SK-N-SH (cell line): ENCODE measurements around the gene PLD1. TPM values are rescaled to one million over a fixed set of nuclear protein-coding genes. Genes with fewer than 3 reads are reported as not detected.

Source experiments
- CTCF ChIA-PET: fragments of 300-600, 350-600 bp; formaldehyde crosslinking; extraction: SDS; loops from one replicate; lab custom pipeline; 2021; lab: Yijun Ruan, JAX
- POLR2A ChIA-PET: fragments of 350-600 bp; sonication (Branson Sonifier 250); formaldehyde crosslinking; extraction: SDS; loops from one replicate; lab custom pipeline; 2020; ENCODE audit warnings: antibody characterized with exemption, inconsistent platforms; lab: Yijun Ruan, JAX
- DNase-seq: peaks from one replicate; pipeline ENCODE4 v3.0.0; 2012
- H2AFZ ChIP-seq: fragments of 200-600 bp; sonication (generic); 2 replicates; pipeline ENCODE4 v1.8.1; 2016; ENCODE audit warnings: antibody characterized with exemption, mild to moderate bottlenecking, low read depth
- H3F3A ChIP-seq: fragments of 200-600 bp; sonication (generic); replicated peaks from 2 replicates; pipeline ENCODE3; 2016; ENCODE audit warnings: antibody characterized with exemption, mild to moderate bottlenecking; ENCODE audit not compliant: insufficient read depth
- H3K27ac ChIP-seq, 2 experiments: fragments of 200-500 bp in 1 of 2; fragments of 200-600 bp in 1 of 2; sonication (Bioruptor generic) in 1 of 2; sonication (generic), shearing (Covaris generic) in 1 of 2; 2 replicates each; pipeline versions ENCODE4 v1.5.1 to v1.6.1; 2014 to 2016; ENCODE audit warnings: low read depth in 2 of 2, inconsistent platforms in 1 of 2, low read length in 1 of 2, mild to moderate bottlenecking in 1 of 2, mixed read lengths in 1 of 2
- H3K27me3 ChIP-seq: fragments of 200-600 bp; sonication (generic), shearing (Covaris generic); 2 replicates; pipeline ENCODE4 v1.6.1; 2016; ENCODE audit warnings: mixed run types; ENCODE audit not compliant: insufficient read depth
- H3K36me3 ChIP-seq, 2 experiments: fragments of 200-500 bp in 1 of 2; fragments of 200-600 bp in 1 of 2; sonication (Bioruptor generic) in 1 of 2; sonication (generic) in 1 of 2; replicated peaks in 1 of 2; 2 replicates each; pipeline versions ENCODE3 to v1.5.1; 2014 to 2016; ENCODE audit warnings: low read length in 1 of 2, mild to moderate bottlenecking in 1 of 2; ENCODE audit not compliant: insufficient read depth in 2 of 2, control insufficient read depth in 1 of 2
- H3K4me1 ChIP-seq, 2 experiments: fragments of 200-500 bp in 1 of 2; fragments of 200-600 bp in 1 of 2; sonication (Bioruptor generic) in 1 of 2; sonication (generic), shearing (Covaris generic) in 1 of 2; 2 replicates each; pipeline versions ENCODE4 v1.5.1 to v1.6.1; 2014 to 2016; ENCODE audit warnings: low read depth in 1 of 2, low read length in 1 of 2, mixed run types in 1 of 2; ENCODE audit not compliant: insufficient read depth in 2 of 2, control insufficient read depth in 1 of 2
- H3K4me2 ChIP-seq: fragments of 200-600 bp; sonication (generic), shearing (Covaris generic); 2 replicates; pipeline ENCODE4 v1.6.1; 2017; ENCODE audit warnings: mixed run types
- H3K4me3 ChIP-seq, 2 experiments: fragments of 200-500 bp in 1 of 2; fragments of 200-600 bp in 1 of 2; sonication (Bioruptor generic) in 1 of 2; sonication (generic), shearing (Covaris generic) in 1 of 2; 2 replicates each; pipeline versions ENCODE4 v1.5.1 to v1.8.1; 2014 to 2016; ENCODE audit warnings: low read depth in 2 of 2, inconsistent platforms in 1 of 2, low read length in 1 of 2, mild to moderate bottlenecking in 1 of 2, mixed read lengths in 1 of 2, moderate library complexity in 1 of 2
- H3K79me2 ChIP-seq: fragments of 200-600 bp; sonication (generic); 2 replicates; pipeline ENCODE4 v1.8.1; 2017; ENCODE audit warnings: mild to moderate bottlenecking; ENCODE audit not compliant: insufficient read depth
- H3K9ac ChIP-seq: fragments of 200-600 bp; sonication (generic); 2 replicates; pipeline ENCODE4 v1.6.1; 2017; ENCODE audit warnings: mixed run types
- H3K9me2 ChIP-seq: fragments of 200-600 bp; sonication (generic); 2 replicates; pipeline ENCODE4 v1.6.1; 2017; ENCODE audit warnings: mixed run types
- H3K9me3 ChIP-seq: fragments of 200-600 bp; sonication (generic); 2 replicates; pipeline ENCODE4 v1.6.1; 2017; ENCODE audit warnings: mixed run types, mild to moderate bottlenecking, moderate library complexity
- H4K20me1 ChIP-seq: fragments of 200-600 bp; sonication (generic); 2 replicates; pipeline ENCODE4 v1.6.1; 2017; ENCODE audit warnings: mild to moderate bottlenecking, mixed run types; ENCODE audit not compliant: insufficient read depth
- EP300 ChIP-seq, 2 experiments: IDR thresholded peaks; 2 replicates each; pipeline versions ENCODE4 v1.4.0 to v1.6.1; 2012; ENCODE audit warnings: borderline replicate concordance in 1 of 2, low read depth in 1 of 2, low read length in 1 of 2
- FOXM1 ChIP-seq: IDR thresholded peaks from 2 replicates; pipeline ENCODE4 v1.4.0; 2012; ENCODE audit warnings: low read depth, mild to moderate bottlenecking
- POLR2AphosphoS5 ChIP-seq: IDR thresholded peaks from 2 replicates; pipeline ENCODE4 v1.6.1; 2012; ENCODE audit warnings: low read depth, low read length
- TAF1 ChIP-seq: IDR thresholded peaks from 2 replicates; pipeline ENCODE4 v1.6.1; 2012; ENCODE audit warnings: low read depth, mild to moderate bottlenecking, low read length, moderate library complexity, borderline replicate concordance
- WGBS: methylation state at CpG from one replicate; pipeline ENCODE4 v1.1.6; 2017; ENCODE audit warnings: low lambda C conversion rate; 5-methylcytosine and 5-hydroxymethylcytosine counted together
- polyA plus RNA-seq, 3 experiments: library from polyadenylated mRNA; depleted of rRNA; stranded (reverse); fragments of >200 nt; gene quantifications; 2 replicates each; pipeline ENCODE4 v1.2.3, GENCODE V29; 2012
- TF ChIP-seq, protein P1 (sequence below): IDR thresholded peaks from 2 replicates; pipeline ENCODE4 v1.4.0; 2012; ENCODE audit warnings: low read depth, borderline replicate concordance
- TF ChIP-seq, protein P2 (sequence below): IDR thresholded peaks from 2 replicates; pipeline ENCODE4 v1.6.1; 2012; ENCODE audit warnings: mild to moderate bottlenecking, low read depth, low read length, moderate library complexity
- TF ChIP-seq, protein P3 (sequence below): IDR thresholded peaks from 2 replicates; pipeline ENCODE4; 2012
- TF ChIP-seq, protein P4 (sequence below): fragments of 150-350 bp; IDR thresholded peaks from 2 replicates; pipeline ENCODE4 v1.6.1; 2016; ENCODE audit warnings: mild to moderate bottlenecking, low read depth, low read length

Gene PLD1
- polyA plus RNA-seq, 1 of the 3 experiments (the other 2 are of a cell fraction) = 6.2 TPM

DNA sequence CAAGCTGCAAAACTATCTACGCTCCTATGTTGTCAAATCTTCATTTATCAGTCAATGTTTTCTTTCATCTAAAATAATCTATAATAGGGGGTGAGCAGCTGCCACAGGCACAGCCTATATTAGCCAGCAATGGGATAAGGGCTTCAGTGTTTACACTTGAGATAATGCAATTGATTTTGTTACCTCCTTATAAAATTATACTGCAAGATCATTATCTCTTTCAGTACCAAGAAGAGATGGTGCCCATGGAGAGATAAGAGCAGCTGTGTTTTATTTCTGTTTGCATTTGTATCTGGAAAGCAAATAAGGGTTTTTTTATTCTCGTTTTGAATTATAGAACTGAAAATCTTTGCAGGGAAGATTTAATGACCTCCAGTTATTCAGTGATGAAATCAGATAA, 68.9 kb downstream of the PLD1 start (continued):
- TF ChIP-seq, protein P1, sequence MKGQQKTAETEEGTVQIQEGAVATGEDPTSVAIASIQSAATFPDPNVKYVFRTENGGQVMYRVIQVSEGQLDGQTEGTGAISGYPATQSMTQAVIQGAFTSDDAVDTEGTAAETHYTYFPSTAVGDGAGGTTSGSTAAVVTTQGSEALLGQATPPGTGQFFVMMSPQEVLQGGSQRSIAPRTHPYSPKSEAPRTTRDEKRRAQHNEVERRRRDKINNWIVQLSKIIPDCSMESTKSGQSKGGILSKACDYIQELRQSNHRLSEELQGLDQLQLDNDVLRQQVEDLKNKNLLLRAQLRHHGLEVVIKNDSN = no peak
- TF ChIP-seq EP300 (IDR thresholded peaks at IDR 0.05; ENCODE audit: borderline replicate concordance in 1 of 2, low read depth in 1 of 2, low read length in 1 of 2) = peak in 1 of 2 experiments; percentile 82; a peak in 2 of 4 replicates

DNA sequence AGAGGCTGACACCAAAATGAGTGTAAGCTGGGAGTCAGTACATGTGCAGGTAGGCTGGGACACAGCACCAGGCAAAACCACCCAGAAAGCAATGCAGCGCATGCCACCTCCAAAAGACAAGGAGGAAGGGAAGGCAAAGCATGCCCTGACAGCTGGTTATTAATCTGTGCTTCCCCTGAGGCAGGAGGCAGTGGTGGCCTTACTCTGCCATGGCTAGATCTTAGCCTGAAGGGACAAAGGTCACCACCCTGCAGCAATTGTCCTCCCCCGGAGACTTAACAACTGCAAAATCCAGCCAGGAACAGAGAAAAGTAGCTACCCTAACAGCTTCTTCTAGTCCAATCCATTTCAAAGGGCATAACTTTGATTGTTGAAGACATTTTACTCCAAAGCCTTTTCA, 73.7 kb downstream of the PLD1 start:
- POLR2A ChIA-PET = no interaction called here
- Histone ChIP-seq H3K79me2 (no peaks in the 10 kb centered on the region), H3K4me3 (no peak overlapping the region), H3K27ac (no peak overlapping the region), H3K27me3 (no peaks in the 10 kb centered on the region)
- no peak for TF ChIP-seq POLR2AphosphoS5
- TF ChIP-seq TAF1 = no peak
- TF ChIP-seq, protein P2, sequence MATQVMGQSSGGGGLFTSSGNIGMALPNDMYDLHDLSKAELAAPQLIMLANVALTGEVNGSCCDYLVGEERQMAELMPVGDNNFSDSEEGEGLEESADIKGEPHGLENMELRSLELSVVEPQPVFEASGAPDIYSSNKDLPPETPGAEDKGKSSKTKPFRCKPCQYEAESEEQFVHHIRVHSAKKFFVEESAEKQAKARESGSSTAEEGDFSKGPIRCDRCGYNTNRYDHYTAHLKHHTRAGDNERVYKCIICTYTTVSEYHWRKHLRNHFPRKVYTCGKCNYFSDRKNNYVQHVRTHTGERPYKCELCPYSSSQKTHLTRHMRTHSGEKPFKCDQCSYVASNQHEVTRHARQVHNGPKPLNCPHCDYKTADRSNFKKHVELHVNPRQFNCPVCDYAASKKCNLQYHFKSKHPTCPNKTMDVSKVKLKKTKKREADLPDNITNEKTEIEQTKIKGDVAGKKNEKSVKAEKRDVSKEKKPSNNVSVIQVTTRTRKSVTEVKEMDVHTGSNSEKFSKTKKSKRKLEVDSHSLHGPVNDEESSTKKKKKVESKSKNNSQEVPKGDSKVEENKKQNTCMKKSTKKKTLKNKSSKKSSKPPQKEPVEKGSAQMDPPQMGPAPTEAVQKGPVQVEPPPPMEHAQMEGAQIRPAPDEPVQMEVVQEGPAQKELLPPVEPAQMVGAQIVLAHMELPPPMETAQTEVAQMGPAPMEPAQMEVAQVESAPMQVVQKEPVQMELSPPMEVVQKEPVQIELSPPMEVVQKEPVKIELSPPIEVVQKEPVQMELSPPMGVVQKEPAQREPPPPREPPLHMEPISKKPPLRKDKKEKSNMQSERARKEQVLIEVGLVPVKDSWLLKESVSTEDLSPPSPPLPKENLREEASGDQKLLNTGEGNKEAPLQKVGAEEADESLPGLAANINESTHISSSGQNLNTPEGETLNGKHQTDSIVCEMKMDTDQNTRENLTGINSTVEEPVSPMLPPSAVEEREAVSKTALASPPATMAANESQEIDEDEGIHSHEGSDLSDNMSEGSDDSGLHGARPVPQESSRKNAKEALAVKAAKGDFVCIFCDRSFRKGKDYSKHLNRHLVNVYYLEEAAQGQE = no peak
- TF ChIP-seq, protein P3, sequence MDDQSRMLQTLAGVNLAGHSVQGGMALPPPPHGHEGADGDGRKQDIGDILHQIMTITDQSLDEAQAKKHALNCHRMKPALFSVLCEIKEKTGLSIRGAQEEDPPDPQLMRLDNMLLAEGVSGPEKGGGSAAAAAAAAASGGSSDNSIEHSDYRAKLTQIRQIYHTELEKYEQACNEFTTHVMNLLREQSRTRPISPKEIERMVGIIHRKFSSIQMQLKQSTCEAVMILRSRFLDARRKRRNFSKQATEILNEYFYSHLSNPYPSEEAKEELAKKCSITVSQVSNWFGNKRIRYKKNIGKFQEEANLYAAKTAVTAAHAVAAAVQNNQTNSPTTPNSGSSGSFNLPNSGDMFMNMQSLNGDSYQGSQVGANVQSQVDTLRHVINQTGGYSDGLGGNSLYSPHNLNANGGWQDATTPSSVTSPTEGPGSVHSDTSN = no peak
- TF ChIP-seq, protein P4, sequence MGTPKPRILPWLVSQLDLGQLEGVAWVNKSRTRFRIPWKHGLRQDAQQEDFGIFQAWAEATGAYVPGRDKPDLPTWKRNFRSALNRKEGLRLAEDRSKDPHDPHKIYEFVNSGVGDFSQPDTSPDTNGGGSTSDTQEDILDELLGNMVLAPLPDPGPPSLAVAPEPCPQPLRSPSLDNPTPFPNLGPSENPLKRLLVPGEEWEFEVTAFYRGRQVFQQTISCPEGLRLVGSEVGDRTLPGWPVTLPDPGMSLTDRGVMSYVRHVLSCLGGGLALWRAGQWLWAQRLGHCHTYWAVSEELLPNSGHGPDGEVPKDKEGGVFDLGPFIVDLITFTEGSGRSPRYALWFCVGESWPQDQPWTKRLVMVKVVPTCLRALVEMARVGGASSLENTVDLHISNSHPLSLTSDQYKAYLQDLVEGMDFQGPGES = no peak
- no peak for TF ChIP-seq FOXM1
- TF ChIP-seq, all 33 proteins: peak for 0
- DNase-seq = no peak
- Histone ChIP-seq H3K4me1 (peaks cover 0 to 4% of the 10 kb centered on the region in 2 experiments; a peak in 2 of 4 replicates), H3K36me3 (peaks cover 4 to 5% of the 10 kb centered on the region in 2 experiments), H3K9me3 (no peaks in the 10 kb centered on the region), H2AFZ (no peak overlapping the region), H4K20me1 (no peaks in the 10 kb centered on the region), H3K9me2 (no peaks in the 10 kb centered on the region), H3K4me2 (no peak overlapping the region), H3K9ac (no peak overlapping the region), H3F3A (no peaks in the 10 kb centered on the region)
- CTCF ChIA-PET = interaction anchor here (0.8 to 1.7 kb wide), 3 partner anchors 21 to 44 kb away, joined by 3 to 5 read pairs (median 5); no protein-coding TSS in a partner anchor
- WGBS = 90% methylated on average over 2 of the region's 2 CpGs
